ENCODE measurements around the gene KRTAP10-11. TPM values are rescaled to one million over a fixed set of nuclear protein-coding genes. Genes with fewer than 3 reads are reported as not detected.
"Not testable (repeated sequence)": the region's sequence is repeated elsewhere in the genome, so short reads cannot be mapped to it uniquely, and the experiment has no call there.

Gene KRTAP10-11
- total and polyA plus RNA-seq, 2 of the 8 experiments (the other 6 are each of a cell fraction or from before 2014, with no cell fraction given): not detected

- H3K27ac ChIP-seq (ENCODE audit: low read depth, low read length); H3K36me3 ChIP-seq (ENCODE audit: control insufficient read depth in 2 of 4, insufficient read depth in 4 of 4, low read length in 3 of 4); H3K14ac ChIP-seq (ENCODE audit: insufficient read length); H3K79me2 ChIP-seq (ENCODE audit: control insufficient read depth in 1 of 2, insufficient read depth in 2 of 2, low read length in 2 of 2); H4K20me1 ChIP-seq (replicated peaks in 1 of 2; ENCODE audit: control insufficient read depth in 1 of 2, insufficient read depth in 2 of 2, low read length in 2 of 2); DNase-seq (ENCODE audit: low read depth in 1 of 2, low spot score in 2 of 2); H3K79me1 ChIP-seq (ENCODE audit: low read depth, low read length); H2BK120ac ChIP-seq (replicated peaks; ENCODE audit: low read depth, low read length); H3K23ac ChIP-seq (ENCODE audit: insufficient read length); H3K4me1 ChIP-seq (replicated peaks in 1 of 4; ENCODE audit: control insufficient read depth in 3 of 4, insufficient read depth in 4 of 4, low read length in 3 of 4); H3K56ac ChIP-seq (replicated peaks; ENCODE audit: insufficient read length, low read depth, low read length); H4K91ac ChIP-seq (replicated peaks; ENCODE audit: insufficient read length, low read length); H2AFZ ChIP-seq (ENCODE audit: low read length); POLR2A ChIA-PET (ENCODE audit: partially characterized antibody); H2AK5ac ChIP-seq (ENCODE audit: low read depth, low read length); H4K5ac ChIP-seq (ENCODE audit: insufficient read length, low read depth, low read length); H3K27me3 ChIP-seq (replicated peaks in 1 of 4; ENCODE audit: control insufficient read depth in 3 of 4, extremely low read depth in 1 of 4, insufficient read depth in 3 of 4, low read length in 3 of 4); H4K8ac ChIP-seq (ENCODE audit: extremely low read depth, insufficient read depth, low read length); H2BK20ac ChIP-seq (ENCODE audit: low read length); H3K4ac ChIP-seq (replicated peaks; ENCODE audit: insufficient read length, low read depth, low read length); H2BK15ac ChIP-seq (ENCODE audit: low read length); H3K9ac ChIP-seq (replicated peaks in 1 of 4; ENCODE audit: extremely low read depth in 1 of 4, low read depth in 3 of 4, low read length in 3 of 4); H3K4me3 ChIP-seq (ENCODE audit: extremely low read depth in 1 of 4, insufficient read depth in 2 of 4, low read depth in 3 of 4, low read length in 4 of 4); FAIRE-seq; H3K23me2 ChIP-seq (ENCODE audit: low read depth, low read length); H2BK5ac ChIP-seq (ENCODE audit: low read depth, low read length); H3K18ac ChIP-seq (ENCODE audit: extremely low read depth, low read length); H2BK12ac ChIP-seq (ENCODE audit: low read depth, low read length); H3K4me2 ChIP-seq (ENCODE audit: insufficient read depth in 1 of 2, low read depth in 2 of 2, low read length in 2 of 2): not testable (repeated sequence)
- WGBS, 2 experiments (ENCODE audit: extremely low coverage in 1 of 2, insufficient coverage in 1 of 2, insufficient read length in 1 of 2, insufficient replicate concordance in 2 of 2, low coverage in 1 of 2, low lambda C conversion rate in 2 of 2, missing lambda C conversion rate in 1 of 2): 59% methylated on average over 3 of the region's 15 CpGs; no CpG with 5 or more reads in 1 of the 2 experiments
- CTCF ChIA-PET (ENCODE audit: partially characterized antibody): interaction anchor here (1.1 to 2.1 kb wide), 3 partner anchors 9 to 122 kb away, joined by 3 to 9 read pairs (median 3); no protein-coding TSS in a partner anchor
- H3K9me3 ChIP-seq (ENCODE audit: insufficient read depth in 2 of 2, low read depth in 1 of 2, low read length in 1 of 2): peaks cover 14 to 16% of the 10 kb centered on the region in 2 experiments
These were observed 18.4 kb upstream of the KRTAP10-11 start for GRCh38 chr21:44627831-44628233.
